SU-DHL-6 (cell line): ENCODE results near the gene LRCH3.
"Not testable (repeated sequence)": the region's sequence is repeated elsewhere in the genome, so short reads cannot be mapped to it uniquely, and the experiment has no call there.

Experiments used
- H2AFZ ChIP-seq: fragments of 200-600 bp; sonication (generic); 2 replicates; pipeline ENCODE4 v1.6.1; 2014; ENCODE audit warnings: low read depth, mild to moderate bottlenecking, moderate library complexity, mixed read lengths, antibody characterized with exemption, low read length; ENCODE audit not compliant: severe bottlenecking
- H3F3A ChIP-seq: fragments of 200-600 bp; shearing (Covaris generic); 2 replicates; pipeline ENCODE4 v1.6.0; 2016; ENCODE audit warnings: antibody characterized with exemption, mild to moderate bottlenecking; ENCODE audit not compliant: insufficient read depth
- H3K27ac ChIP-seq: fragments of 200-600 bp; sonication (generic); 2 replicates; pipeline ENCODE4 v1.5.1; 2016; ENCODE audit warnings: low read depth, mild to moderate bottlenecking, low read length, moderate library complexity, mixed read lengths
- H3K27me3 ChIP-seq: fragments of 200-600 bp; sonication (generic), shearing (Covaris generic); 2 replicates; pipeline ENCODE4 v1.6.0; 2014; ENCODE audit warnings: mild to moderate bottlenecking, low read length
- H3K36me3 ChIP-seq: fragments of 200-600 bp; sonication (generic); 2 replicates; pipeline ENCODE4 v1.6.1; 2014; ENCODE audit warnings: mild to moderate bottlenecking, low read length, mixed read lengths
- H3K4me2 ChIP-seq: fragments of 300-600, 200-600 bp; shearing (Covaris generic), sonication (generic); 2 replicates; pipeline ENCODE4 v1.6.0; 2014; ENCODE audit warnings: low read length, low read depth, mild to moderate bottlenecking; ENCODE audit not compliant: poor library complexity, severe bottlenecking
- H3K4me3 ChIP-seq: fragments of 200-600 bp; sonication (generic); 2 replicates; pipeline ENCODE4 v1.5.1; 2014; ENCODE audit warnings: antibody characterized with exemption, low read length, mild to moderate bottlenecking, mixed read lengths; ENCODE audit not compliant: insufficient read depth, poor library complexity, severe bottlenecking
- H3K79me2 ChIP-seq: fragments of 200-600 bp; sonication (generic); 2 replicates; pipeline ENCODE4 v1.6.1; 2014; ENCODE audit warnings: mild to moderate bottlenecking, low read length, moderate library complexity; ENCODE audit not compliant: insufficient read depth
- H3K9ac ChIP-seq: fragments of 200-600 bp; sonication (generic); 2 replicates; pipeline ENCODE4 v1.7.0; 2014; ENCODE audit warnings: mild to moderate bottlenecking, low read length
- H3K9me2 ChIP-seq: fragments of 200-600 bp; sonication (generic); replicated peaks from 2 replicates; pipeline ENCODE4 v1.6.1; 2014; ENCODE audit warnings: low read length; ENCODE audit not compliant: insufficient read depth
- H3K9me3 ChIP-seq: fragments of 200-600 bp; sonication (generic); 2 replicates; pipeline ENCODE4 v1.6.1; 2014; ENCODE audit warnings: low read length, mixed read lengths; ENCODE audit not compliant: insufficient read depth
- H4K20me1 ChIP-seq: fragments of 200-600 bp; sonication (generic); 2 replicates; pipeline ENCODE4 v1.6.1; 2014; ENCODE audit warnings: low read depth, mild to moderate bottlenecking, antibody characterized with exemption, low read length, moderate library complexity, mixed read lengths
- EZH2phosphoT487 ChIP-seq: fragments of 200-600 bp; sonication (generic), shearing (Covaris generic); conservative IDR thresholded peaks from 2 replicates; pipeline ENCODE4 v1.6.1; 2018; ENCODE audit warnings: mild to moderate bottlenecking, antibody characterized with exemption, low read length, moderate library complexity, mixed read lengths
- TF ChIP-seq, protein P1 (sequence below): fragments of 200-600 bp; sonication (generic); IDR thresholded peaks from one replicate; pipeline ENCODE4 v1.5.1; 2017; ENCODE audit warnings: antibody characterized with exemption, mild to moderate bottlenecking, low read length, moderate library complexity; ENCODE audit not compliant: insufficient read depth, poor library complexity, severe bottlenecking

LRCH3 gene

DNA sequence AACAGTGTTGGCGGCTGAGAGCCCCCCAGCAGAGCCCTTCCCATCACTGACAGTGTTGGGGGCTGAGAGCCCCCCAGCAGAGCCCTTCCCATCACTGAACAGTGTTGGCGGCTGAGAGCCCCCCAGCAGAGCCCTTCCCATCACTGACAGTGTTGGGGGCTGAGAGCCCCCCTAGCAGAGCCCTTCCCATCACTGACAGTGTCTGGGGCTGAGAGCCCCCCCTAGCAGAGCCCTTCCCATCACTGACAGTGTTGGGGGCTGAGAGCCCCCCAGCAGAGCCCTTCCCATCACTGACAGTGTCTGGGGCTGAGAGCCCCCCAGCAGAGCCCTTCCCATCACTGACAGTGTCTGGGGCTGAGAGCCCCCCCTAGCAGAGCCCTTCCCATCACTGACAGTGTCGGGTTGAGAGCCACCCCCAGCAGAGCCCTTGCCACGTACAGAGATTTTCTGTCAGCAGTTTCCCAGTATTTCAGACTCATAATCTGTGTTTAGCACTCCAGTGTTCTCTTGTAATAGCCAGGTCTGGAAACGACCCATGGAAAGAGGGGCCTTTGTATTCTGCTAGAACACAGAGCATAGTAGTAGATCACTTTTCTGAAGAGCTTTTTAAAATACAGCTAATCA lies 96.5 kb downstream of the LRCH3 start:
- H3K79me2 ChIP-seq, H3K27ac ChIP-seq, H3K27me3 ChIP-seq, H3K4me2 ChIP-seq, H3K36me3 ChIP-seq, H3K9me2 ChIP-seq, H3K4me3 ChIP-seq, H4K20me1 ChIP-seq, H2AFZ ChIP-seq, H3K9ac ChIP-seq, H3K9me3 ChIP-seq, H3F3A ChIP-seq: not testable (repeated sequence)

DNA sequence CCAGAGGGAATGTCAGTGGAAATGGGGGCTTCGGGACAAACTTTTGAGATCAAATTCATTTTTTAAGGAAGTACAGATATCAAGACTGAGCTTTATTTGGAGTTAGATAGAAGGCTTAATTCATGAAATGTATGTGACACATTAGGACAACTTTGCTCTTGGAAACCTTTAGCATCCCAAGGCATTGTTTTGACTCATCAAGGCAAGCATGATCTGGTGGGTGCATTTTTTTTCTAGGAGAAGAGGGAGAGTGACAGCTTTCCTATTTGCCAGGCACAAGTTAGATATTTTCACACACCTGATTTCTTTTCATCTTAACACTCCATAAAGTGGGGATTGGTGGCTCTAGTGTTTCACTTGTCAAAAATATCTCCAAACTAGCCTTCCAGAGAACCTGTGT lies 97.5 kb downstream of the LRCH3 start:
- TF ChIP-seq EZH2phosphoT487 = no peak
- TF ChIP-seq, protein P1, sequence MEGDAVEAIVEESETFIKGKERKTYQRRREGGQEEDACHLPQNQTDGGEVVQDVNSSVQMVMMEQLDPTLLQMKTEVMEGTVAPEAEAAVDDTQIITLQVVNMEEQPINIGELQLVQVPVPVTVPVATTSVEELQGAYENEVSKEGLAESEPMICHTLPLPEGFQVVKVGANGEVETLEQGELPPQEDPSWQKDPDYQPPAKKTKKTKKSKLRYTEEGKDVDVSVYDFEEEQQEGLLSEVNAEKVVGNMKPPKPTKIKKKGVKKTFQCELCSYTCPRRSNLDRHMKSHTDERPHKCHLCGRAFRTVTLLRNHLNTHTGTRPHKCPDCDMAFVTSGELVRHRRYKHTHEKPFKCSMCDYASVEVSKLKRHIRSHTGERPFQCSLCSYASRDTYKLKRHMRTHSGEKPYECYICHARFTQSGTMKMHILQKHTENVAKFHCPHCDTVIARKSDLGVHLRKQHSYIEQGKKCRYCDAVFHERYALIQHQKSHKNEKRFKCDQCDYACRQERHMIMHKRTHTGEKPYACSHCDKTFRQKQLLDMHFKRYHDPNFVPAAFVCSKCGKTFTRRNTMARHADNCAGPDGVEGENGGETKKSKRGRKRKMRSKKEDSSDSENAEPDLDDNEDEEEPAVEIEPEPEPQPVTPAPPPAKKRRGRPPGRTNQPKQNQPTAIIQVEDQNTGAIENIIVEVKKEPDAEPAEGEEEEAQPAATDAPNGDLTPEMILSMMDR = no peak
- H3K9ac ChIP-seq = no peak overlapping the region
- no peaks in the 10 kb centered on the region for H3K9me2 ChIP-seq
- no peaks in the 10 kb centered on the region for H3K9me3 ChIP-seq
- no peaks in the 10 kb centered on the region for H3K36me3 ChIP-seq
- H3F3A ChIP-seq = no peaks in the 10 kb centered on the region
- H3K4me3 ChIP-seq = no peak overlapping the region
- H3K27me3 ChIP-seq = no peaks in the 10 kb centered on the region
- no peak overlapping the region for H3K27ac ChIP-seq
- no peaks in the 10 kb centered on the region for H3K79me2 ChIP-seq
- H4K20me1 ChIP-seq = no peaks in the 10 kb centered on the region
- H3K4me2 ChIP-seq = no peak overlapping the region
- no peak overlapping the region for H2AFZ ChIP-seq

GRCh38 chr3:197889204-197889930 lies 98.3 kb downstream of the LRCH3 start:
- Histone ChIP-seq H3K9me3 (no peaks in the 10 kb centered on the region), H3K36me3 (no peaks in the 10 kb centered on the region), H3K4me3 (no peak overlapping the region), H3K27ac (no peak overlapping the region), H3K79me2 (no peaks in the 10 kb centered on the region), H3K9ac (no peak overlapping the region), H2AFZ (no peak overlapping the region), H3K9me2 (no peaks in the 10 kb centered on the region), H3K4me2 (no peak overlapping the region), H4K20me1 (no peaks in the 10 kb centered on the region), H3K27me3 (no peaks in the 10 kb centered on the region), H3F3A (no peaks in the 10 kb centered on the region)
- no peak for TF ChIP-seq EZH2phosphoT487
- TF ChIP-seq, protein P1 = no peak

GRCh38 chr3:197890693-197891092 lies 99.6 kb downstream of the LRCH3 start:
- Histone ChIP-seq H3K9me3 (no peaks in the 10 kb centered on the region), H3K79me2 (no peaks in the 10 kb centered on the region), H4K20me1 (no peaks in the 10 kb centered on the region), H3K9ac (no peak overlapping the region), H2AFZ (no peak overlapping the region), H3K4me3 (no peak overlapping the region), H3K27me3 (no peaks in the 10 kb centered on the region), H3K27ac (no peak overlapping the region), H3K4me2 (no peak overlapping the region), H3K36me3 (no peaks in the 10 kb centered on the region), H3K9me2 (no peaks in the 10 kb centered on the region), H3F3A (no peaks in the 10 kb centered on the region)
- TF ChIP-seq, protein P1 = no peak
- TF ChIP-seq EZH2phosphoT487 = no peak
